HepG2 (cell line): Measurements from ENCODE around the gene PRXL2B. TPM values are rescaled to one million over a fixed set of nuclear protein-coding genes. Genes with fewer than 3 reads are reported as not detected.

Source experiments
- KLF12 ChIP-seq: sonication (generic); formaldehyde crosslinking; IDR thresholded peaks from 2 replicates; pipeline ENCODE4 v1.4.0; 2020; ENCODE audit warnings: missing genetic modification reagents, borderline replicate concordance
- LCORL ChIP-seq, 2 experiments: fragments of 450-650 bp in 1 of 2; sonication (generic) in 1 of 2; formaldehyde crosslinking in 1 of 2; IDR thresholded peaks; 2 replicates each; pipeline versions ENCODE4 v1.5.0 to v1.6.1; 2017 to 2020; ENCODE audit warnings: antibody characterized with exemption in 1 of 2, missing genetic modification reagents in 1 of 2
- PITX1 ChIP-seq: sonication (generic); formaldehyde crosslinking; IDR thresholded peaks from 2 replicates; pipeline ENCODE4 v1.5.1; 2020; ENCODE audit warnings: mild to moderate bottlenecking, missing genetic modification reagents
- POLR2AphosphoS5 ChIP-seq: IDR thresholded peaks from 2 replicates; pipeline ENCODE4 v1.6.1; 2012; ENCODE audit warnings: low read depth, low read length
- SALL2 ChIP-seq: sonication (generic); formaldehyde crosslinking; IDR thresholded peaks from 2 replicates; pipeline ENCODE4 v1.8.1; 2023; ENCODE audit warnings: mild to moderate bottlenecking, missing genetic modification reagents, inconsistent platforms
- SAP130 ChIP-seq: IDR thresholded peaks from 2 replicates; pipeline ENCODE4 v1.6.1; 2016; ENCODE audit warnings: low read depth
- SP4 ChIP-seq: sonication (generic); formaldehyde crosslinking; IDR thresholded peaks from 2 replicates; pipeline ENCODE4 v1.8.1; 2023; ENCODE audit warnings: mild to moderate bottlenecking, missing genetic modification reagents
- ZFP91 ChIP-seq: sonication (generic); formaldehyde crosslinking; IDR thresholded peaks from 2 replicates; pipeline ENCODE4 v1.9.0; 2022; ENCODE audit warnings: missing genetic modification reagents, mild to moderate bottlenecking, borderline replicate concordance
- ZGPAT ChIP-seq: IDR thresholded peaks from 2 replicates; pipeline ENCODE4 v1.6.1; 2016; ENCODE audit warnings: mild to moderate bottlenecking
- ZNF3 ChIP-seq: IDR thresholded peaks from 2 replicates; pipeline ENCODE4 v1.7.0; 2017; ENCODE audit warnings: inconsistent platforms
- ZNF569 ChIP-seq: sonication (generic); formaldehyde crosslinking; IDR thresholded peaks from 2 replicates; pipeline ENCODE4 v1.5.0; 2020; ENCODE audit warnings: mild to moderate bottlenecking, missing genetic modification reagents, moderate library complexity, borderline replicate concordance
- polyA plus RNA-seq, 8 experiments: library from polyadenylated mRNA; depleted of rRNA in 3 of 8; stranded (reverse) in 7 of 8; unstranded in 1 of 8; fragments of >200 nt; fragmentation: Illumina TruSeq in 4 of 8; extraction: Trizol in 4 of 8; gene quantifications; 2 replicates each; pipeline versions ENCODE4 v1.2.1 to v1.2.3, GENCODE V29; 2011 to 2016; ENCODE audit warnings: low read depth in 4 of 8, missing spikeins in 1 of 8, mixed read lengths in 1 of 8; ENCODE audit not compliant: insufficient read depth in 1 of 8
- total RNA-seq, 5 experiments: library from RNA; depleted of rRNA; stranded (reverse); fragments of >200 nt; fragmentation: Illumina TruSeq; extraction: Trizol; gene quantifications; 2 replicates each; pipeline ENCODE4 v1.2.3, GENCODE V29; 2016; ENCODE audit warnings: low read depth in 1 of 5
- TF ChIP-seq, protein P1 (sequence below): IDR thresholded peaks from 2 replicates; pipeline ENCODE4 v1.6.1; 2016; ENCODE audit warnings: low read depth, borderline replicate concordance
- TF ChIP-seq, protein P2 (sequence below): IDR thresholded peaks from 2 replicates; pipeline ENCODE4 v1.6.1; 2016; ENCODE audit warnings: missing genetic modification reagents, missing compliant biosample characterization
- TF ChIP-seq, protein P3 (sequence below): sonication (generic); formaldehyde crosslinking; IDR thresholded peaks from 2 replicates; pipeline ENCODE4 v1.4.0; 2020; ENCODE audit warnings: mild to moderate bottlenecking, missing genetic modification reagents

PRXL2B gene
- total and polyA plus RNA-seq, 2 of the 13 experiments (the other 11 are each of a cell fraction or from before 2014, with no cell fraction given), result 16.8 to 22.1 TPM

GRCh38 chr1:2546515-2547209 is 39.9 kb upstream of the PRXL2B start (continued):
- TF ChIP-seq KLF12 (CRISPR knock-in tag) (peak; percentile 29; the same call in 1 of the 2 replicates), PITX1 (peak; percentile 32; the same call in 1 of the 2 replicates), POLR2AphosphoS5 (0 out of 2 replicates have a peak, but pooled peaks have one; percentile 9), SAP130 (CRISPR knock-in tag) (peak; percentile 56; the same call in 1 of the 2 replicates), ZFP91 (CRISPR knock-in tag) (peak; percentile 71; the same call in 1 of the 2 replicates), LCORL (IDR thresholded peaks at IDR 0.05) (no peak), LCORL (CRISPR knock-in tag; IDR thresholded peaks at IDR 0.05) (peak; percentile 10; the same call in 1 of the 2 replicates), ZNF569 (CRISPR knock-in tag) (no peak), ZNF3 (CRISPR knock-in tag) (no peak), SP4 (CRISPR knock-in tag) (0 out of 2 replicates have a peak, but pooled peaks have one; percentile 13), SALL2 (CRISPR knock-in tag) (peak; percentile 76; the same call in 1 of the 2 replicates), ZGPAT (CRISPR knock-in tag) (peak; percentile 59; the same call in 1 of the 2 replicates)
- TF ChIP-seq, protein P1, sequence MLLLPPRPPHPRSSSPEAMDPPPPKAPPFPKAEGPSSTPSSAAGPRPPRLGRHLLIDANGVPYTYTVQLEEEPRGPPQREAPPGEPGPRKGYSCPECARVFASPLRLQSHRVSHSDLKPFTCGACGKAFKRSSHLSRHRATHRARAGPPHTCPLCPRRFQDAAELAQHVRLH (CRISPR knock-in tag), result no peak
- TF ChIP-seq, protein P2, sequence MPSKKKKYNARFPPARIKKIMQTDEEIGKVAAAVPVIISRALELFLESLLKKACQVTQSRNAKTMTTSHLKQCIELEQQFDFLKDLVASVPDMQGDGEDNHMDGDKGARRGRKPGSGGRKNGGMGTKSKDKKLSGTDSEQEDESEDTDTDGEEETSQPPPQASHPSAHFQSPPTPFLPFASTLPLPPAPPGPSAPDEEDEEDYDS, result peak; percentile 93
- TF ChIP-seq, protein P3, sequence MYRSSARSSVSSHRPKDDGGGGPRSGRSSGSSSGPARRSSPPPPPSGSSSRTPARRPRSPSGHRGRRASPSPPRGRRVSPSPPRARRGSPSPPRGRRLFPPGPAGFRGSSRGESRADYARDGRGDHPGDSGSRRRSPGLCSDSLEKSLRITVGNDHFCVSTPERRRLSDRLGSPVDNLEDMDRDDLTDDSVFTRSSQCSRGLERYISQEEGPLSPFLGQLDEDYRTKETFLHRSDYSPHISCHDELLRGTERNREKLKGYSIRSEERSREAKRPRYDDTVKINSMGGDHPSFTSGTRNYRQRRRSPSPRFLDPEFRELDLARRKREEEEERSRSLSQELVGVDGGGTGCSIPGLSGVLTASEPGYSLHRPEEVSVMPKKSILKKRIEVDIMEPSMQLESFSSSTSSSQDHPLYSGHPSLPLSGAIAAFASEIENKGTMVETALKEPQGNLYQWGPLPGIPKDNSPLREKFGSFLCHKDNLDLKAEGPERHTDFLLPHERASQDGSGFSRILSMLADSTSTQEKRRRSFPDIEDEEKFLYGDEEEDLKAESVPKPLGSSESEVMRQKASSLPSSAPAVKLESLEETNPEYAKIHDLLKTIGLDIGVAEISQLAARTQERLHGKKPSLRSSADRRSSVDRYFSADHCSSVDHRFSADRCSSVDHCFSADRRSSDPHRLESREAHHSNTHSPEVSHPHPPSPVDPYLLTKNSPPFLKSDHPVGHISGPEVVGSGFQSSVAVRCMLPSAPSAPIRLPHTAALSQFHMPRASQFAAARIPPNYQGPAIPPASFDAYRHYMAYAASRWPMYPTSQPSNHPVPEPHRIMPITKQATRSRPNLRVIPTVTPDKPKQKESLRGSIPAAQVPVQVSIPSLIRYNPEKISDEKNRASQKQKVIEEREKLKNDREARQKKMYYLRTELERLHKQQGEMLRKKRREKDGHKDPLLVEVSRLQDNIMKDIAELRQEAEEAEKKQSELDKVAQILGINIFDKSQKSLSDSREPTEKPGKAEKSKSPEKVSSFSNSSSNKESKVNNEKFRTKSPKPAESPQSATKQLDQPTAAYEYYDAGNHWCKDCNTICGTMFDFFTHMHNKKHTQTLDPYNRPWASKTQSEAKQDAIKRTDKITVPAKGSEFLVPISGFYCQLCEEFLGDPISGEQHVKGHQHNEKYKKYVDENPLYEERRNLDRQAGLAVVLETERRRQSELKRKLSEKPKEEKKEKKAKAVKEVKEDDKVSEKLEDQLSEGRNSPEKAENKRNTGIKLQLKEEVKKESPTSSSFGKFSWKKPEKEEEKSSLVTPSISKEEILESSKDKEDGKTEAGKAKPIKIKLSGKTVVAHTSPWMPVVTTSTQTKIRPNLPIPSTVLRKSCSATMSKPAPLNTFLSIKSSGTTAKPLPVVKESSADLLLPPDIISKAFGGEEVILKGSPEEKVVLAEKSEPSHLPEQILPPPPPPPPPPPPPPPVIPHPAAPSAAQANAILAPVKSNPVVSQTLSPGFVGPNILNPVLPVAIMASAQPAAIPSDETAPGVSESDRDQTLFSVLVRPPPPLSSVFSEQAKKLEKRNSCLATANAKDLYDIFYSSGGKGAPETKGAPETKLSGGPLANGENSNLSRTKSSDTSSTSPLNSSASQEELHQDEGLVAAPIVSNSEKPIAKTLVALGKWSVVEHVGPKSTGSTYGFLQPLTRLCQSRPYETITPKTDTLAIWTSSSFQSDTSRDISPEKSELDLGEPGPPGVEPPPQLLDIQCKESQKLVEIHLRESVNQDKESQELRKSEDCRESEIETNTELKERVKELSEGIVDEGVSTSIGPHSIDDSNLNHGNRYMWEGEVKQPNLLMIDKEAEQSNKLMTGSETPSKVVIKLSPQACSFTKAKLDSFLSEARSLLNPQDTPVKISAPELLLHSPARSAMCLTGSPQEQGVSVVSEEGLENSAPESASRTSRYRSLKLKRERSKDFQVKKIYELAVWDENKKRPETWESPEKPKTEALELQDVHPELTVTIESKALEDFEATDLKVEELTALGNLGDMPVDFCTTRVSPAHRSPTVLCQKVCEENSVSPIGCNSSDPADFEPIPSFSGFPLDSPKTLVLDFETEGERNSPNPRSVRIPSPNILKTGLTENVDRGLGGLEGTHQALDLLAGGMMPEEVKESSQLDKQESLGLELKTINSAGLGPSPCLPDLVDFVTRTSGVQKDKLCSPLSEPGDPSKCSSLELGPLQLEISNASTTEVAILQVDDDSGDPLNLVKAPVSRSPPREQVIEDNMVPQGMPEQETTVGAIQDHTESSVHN (CRISPR knock-in tag), result no peak
